HG02623 (cell line): Measurements from ENCODE around the gene TOX2.
"Not testable (repeated sequence)": the region's sequence is repeated elsewhere in the genome, so short reads cannot be mapped to it uniquely, and the experiment has no call there.

Experiments
- ATAC-seq: cut with Tn5 transposase; IDR thresholded peaks from one replicate; pipeline ENCODE4 v1.9.1; 2021; ENCODE audit warnings: moderate library complexity; ENCODE audit not compliant: unreplicated experiment

The TOX2 gene

DNA sequence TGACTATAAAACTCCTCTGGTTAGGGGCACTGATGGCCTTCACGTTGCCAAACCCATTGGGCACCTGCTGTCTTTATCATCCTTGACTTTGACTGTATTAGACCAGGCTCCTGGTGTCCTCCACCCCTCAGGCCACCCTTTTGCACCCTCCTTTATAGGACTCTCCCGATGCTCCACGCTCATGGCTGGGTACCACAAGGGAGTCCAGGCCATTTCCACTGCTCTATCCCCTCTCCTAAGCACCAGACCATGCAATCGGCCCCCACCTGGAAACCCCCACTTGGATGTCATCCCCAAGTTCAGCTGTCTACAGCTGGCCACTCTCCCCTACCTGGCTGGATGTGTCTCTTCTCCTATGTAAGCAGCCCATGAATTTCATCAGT, 115.2 kb downstream of the TOX2 start:
- no peak for ATAC-seq

DNA sequence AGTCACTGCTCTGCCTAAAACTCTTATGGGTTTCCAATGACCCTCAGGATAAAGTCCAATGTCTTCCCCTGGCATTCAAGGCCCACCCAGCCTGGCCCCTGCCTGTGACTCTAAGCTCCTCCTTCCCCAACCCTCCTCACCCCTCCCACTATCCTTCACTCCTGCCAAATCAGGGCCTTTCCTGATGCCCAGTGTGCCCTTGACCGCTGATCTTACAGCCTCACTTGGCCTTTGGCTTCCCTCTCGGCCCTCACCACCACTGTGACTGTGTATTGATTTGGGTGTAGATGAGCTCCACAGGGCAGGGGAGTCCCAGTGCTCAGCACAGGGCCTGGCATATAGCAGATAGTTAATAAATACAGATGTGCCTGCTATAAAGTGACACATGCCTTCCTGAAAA, 115.7 kb downstream of the TOX2 start:
- ATAC-seq: no peak

DNA sequence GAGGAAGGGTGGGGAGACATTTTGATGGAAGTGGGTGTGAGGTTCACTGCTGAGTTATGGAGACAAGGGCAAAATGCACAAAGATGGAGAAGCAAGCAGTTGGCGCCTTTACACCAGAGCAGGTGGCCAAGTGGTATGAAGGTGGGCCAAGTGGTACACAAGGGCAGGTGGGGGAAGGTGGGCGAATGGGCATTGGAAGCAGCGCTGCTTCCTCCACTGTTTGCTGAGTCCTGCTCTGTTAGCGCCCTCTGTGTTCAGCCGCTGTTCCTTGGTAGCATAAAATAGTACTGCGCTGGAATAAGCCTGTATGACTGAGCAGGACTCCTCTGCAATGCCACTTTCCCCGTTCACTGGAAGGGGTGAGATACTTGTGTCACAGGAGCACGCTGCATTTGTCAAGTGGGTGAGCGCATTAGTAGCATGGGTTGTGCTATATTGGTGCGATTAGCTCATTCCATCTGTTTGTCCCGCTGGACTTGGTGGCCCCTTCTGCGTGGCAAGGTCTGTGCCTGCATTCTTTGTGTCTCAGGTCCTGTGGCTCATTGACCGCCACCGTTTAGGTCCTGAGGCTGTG, 116.4 kb downstream of the TOX2 start:
- ATAC-seq: no peak

DNA sequence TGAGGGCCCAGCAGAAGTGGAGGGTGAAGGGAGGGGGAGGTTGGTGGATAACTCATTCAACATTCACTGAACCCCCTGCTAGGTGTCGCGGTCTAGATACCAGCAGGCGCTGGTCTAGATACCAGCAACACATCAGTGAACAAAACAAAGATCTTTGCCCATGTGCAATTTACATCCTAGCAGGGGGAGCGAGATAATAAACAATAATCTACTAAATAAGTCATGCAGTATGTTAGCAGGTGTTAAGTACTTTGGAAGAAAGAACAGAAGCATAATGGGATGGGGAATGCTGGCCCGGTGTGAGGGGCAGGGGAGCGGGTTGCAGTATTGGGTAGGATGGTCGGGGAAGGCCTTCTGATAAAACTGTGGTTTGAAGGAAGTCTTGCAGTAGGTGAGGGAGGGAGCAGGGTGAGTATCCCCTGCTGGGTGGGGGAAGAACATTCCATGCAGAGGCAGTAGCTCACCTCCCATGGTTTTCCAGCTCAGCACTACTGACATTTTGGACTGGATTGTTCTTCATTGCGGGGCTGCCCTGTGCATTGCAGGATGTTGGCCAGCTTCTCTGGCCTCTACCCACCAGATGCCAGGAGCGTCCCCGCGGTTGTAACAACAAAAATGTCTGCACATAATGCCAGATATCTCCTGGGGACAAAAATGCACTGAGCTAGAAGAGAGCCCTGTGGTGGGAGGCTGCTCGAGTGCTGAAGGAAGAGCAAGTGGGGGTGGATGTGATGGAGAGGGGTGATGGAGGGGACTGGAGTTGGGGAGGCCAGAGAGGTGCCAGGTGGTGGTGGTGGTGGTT, 117.3 kb downstream of the TOX2 start:
- ATAC-seq: no peak

DNA sequence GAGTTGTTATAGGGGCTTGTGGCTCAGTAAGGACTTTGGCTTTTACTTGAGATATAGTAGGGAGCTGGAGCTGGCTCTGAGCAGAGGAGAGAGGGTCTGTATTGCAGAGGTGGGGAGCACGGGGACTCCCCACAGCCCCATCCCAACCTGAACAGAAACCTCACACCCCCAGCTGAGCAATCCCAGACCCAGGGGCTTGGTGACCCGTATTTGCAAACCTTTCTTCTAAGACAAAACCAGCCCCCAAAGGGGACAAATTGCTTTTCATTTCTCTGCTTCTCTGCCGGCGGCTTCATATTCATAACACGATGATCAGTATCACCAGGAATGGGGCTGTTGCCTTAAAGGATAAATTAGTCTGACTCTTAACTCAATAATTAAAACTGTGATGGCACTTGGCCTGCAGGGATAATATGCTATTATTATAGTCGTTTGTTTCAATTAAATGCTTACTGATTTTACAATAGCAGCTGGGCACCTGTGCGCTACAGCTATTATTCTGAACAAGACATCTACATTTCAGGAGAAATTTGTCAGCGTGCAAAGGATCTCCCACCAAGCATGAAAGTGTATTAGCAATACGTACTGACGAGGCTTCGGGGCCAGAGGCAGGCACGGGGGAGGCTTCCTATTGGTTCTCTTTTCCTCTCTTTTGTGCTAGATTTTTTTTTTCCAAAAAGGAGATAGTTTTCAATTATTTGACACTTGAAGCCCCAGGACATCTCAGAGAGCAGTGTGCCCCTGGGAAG, 118.1 kb downstream of the TOX2 start:
- no peak for ATAC-seq

DNA sequence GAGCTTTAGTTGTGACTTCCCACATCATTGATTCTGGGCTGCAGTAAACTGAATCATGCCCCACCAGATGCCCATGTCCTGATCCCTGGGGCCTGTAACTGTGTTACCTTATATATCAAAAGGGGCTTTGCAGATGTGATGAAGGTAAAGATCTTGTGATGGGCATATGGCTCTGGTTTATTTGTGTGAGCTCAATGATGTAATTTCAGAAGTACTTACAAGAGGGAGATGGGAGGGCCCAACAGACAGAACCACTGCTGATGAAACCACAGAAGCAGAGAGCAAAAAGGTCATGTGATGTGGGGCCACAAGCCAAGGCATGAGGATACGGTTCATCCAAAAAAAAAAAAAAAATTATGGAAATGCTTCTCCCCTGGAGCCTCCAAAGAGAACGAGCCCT, 118.7 kb downstream of the TOX2 start:
- no peak for ATAC-seq

DNA sequence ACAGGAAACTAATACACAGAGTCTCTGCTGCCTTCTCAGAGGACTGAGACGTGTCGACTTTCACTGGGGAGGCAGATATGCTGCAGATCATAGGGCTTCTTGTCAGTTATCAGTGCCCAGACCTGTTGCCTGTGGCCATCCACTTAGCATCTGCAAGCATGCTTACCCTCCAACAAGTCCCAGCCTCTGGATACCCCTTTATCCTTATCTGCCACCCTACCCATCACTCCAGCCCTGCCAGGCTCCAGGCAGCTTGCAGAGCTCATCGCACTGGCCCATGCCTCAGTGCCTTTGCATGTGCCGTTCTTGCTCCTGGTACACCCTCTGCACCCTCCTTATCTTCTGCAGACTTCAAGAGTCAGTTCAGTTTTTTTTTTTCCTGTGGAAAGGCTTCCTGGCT, 119.2 kb downstream of the TOX2 start:
- ATAC-seq: no peak

DNA sequence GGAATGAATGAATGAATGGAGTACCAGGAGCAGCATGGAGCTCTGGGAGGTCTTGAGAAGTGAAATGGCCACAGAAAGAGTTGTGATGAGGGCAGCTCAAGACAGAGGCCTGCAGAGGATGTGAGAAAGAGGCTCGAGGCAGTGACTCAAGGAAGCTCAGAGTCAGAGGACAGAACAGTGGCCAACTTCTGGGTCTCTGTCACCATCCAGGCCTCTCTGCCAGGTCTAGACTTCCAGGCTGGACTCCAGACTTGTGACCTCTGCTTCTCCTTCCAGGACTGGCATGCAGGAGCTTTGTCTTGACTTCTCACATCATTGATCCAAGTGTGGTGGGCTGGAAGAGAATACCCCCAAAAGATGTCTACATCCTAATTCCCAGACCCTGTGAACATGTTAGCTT, 119.8 kb downstream of the TOX2 start:
- ATAC-seq: no peak

DNA sequence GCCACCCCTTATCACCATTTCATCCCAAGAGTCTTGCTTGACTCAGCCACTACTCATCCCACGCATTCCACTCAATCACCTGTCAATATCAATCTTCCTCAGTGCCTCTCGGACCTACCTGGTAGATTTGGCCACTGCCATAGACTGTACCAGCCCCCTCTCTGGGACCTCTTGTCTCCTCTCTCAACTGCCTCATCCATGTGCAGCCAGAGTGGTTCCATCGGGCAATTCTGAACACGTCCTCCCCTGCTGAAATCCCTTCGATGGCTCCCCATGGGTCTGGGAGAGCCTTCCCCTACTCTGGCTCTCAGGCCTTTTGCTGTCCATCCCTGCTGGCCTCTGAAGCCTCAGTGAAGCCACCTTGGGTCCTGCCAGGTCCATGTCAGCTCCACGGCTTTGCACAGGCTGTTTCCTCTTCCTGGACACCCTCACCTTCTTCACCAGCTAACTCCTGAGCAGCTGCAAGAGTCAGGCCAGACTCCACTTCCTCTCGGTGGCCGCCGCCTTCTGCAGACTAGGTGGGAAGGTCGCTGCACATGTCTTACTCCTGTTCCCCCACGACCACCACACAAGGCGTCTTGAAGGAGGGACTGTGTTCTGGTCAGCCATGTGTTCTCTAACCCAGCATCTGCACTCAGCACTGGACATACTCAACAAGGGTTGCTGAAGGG, 120.4 kb downstream of the TOX2 start:
- no peak for ATAC-seq

DNA sequence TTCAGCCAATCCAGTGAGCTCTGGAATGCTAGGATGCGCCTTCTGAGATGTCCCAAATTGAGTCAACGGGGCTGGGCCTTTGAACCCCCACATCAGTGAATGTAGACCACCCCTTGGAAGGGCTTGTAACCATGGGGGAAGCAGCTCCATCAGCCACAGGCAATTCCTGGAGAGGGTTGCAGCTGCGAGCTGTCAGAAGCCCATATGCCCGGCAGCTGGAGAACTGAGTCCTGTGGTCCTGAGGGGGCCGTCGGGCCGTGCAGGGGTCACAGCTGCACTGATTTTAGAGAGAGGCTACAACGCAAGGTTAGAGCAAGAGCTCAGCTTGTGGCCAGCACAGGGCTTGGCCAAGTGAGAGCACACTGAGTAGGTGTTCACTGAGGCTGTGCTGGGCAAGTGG, 121.3 kb downstream of the TOX2 start:
- no peak for ATAC-seq

DNA sequence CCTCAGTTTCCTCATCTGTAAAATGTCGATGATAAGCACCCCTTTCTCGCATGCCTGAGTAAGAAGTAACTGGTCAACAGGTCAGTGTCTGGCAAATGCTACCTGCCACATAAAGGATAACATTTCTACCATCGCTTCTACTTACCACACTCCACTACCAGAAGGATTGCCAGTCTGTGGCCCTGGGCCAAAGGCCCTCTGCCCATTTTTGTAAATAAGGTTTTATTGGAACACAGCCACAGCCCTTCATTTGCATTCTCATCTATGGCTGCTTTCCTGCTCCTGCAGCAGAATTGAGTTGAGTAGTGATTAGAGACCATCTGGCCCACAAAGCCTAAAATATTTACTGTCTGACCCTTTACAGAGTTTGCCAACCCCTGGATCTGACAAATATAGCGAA, 121.8 kb downstream of the TOX2 start:
- ATAC-seq: no peak

DNA sequence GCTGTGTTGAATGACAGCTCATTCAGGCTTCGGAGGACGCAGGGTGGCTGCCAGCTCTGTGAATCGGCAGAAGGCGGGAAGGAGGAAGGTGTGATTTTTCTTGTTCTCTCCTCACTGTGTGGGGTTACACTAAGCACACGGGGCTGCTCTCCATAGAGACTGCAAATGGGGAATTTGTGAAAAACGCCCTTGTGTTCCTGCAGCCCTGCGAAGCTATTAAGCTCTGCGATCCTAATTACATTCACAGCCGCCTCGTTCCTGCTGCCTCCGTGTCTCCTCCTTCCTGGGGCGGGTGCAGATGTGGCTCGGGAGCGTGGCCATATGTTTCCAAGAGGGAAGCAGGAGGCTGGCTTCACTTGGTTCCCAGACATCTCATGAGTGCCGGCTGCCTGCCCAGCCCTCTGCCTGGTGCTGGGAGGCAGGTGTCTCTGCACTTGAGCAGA, 124.0 kb downstream of the TOX2 start:
- ATAC-seq: no peak

DNA sequence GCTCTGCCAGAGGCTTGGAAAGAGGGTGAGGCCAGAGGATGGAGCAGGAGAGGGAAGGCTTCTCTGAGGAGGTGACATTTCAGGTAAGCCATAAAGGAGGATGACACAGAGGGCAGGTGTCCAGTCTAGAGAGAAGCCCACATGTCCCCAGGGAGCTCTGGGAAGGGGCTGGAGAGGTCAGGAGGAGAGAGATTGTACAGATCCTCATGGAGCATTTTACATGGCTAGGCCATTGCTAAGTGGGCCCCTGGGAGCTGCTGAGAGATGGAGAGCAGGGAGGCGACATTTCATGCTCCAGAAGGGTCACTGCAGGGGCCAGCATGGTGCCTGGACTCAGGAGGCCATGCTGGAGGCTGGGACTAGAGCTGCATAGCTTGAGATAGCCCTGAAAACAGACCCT, 124.5 kb downstream of the TOX2 start:
- ATAC-seq: no peak

DNA sequence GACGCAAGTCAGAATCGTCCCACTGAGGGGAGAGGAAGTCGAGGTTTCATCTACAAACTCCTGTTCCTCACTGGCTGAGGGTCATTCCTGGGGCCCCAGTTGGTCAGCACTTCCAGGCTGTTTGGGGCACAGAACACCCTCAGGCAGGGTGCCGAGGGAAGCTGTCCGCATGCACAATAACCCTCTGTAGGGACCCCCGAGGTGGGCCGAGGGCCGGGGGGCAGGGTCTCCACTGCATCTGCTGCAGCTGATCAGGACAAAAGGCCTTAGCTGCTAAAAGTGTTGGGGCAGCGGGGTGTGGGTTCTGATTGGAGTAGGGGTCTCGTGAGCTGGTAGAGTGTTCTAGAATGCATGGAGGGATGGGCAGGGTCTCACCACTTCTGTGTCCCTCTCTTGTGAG, 125.1 kb downstream of the TOX2 start:
- ATAC-seq: no peak

DNA sequence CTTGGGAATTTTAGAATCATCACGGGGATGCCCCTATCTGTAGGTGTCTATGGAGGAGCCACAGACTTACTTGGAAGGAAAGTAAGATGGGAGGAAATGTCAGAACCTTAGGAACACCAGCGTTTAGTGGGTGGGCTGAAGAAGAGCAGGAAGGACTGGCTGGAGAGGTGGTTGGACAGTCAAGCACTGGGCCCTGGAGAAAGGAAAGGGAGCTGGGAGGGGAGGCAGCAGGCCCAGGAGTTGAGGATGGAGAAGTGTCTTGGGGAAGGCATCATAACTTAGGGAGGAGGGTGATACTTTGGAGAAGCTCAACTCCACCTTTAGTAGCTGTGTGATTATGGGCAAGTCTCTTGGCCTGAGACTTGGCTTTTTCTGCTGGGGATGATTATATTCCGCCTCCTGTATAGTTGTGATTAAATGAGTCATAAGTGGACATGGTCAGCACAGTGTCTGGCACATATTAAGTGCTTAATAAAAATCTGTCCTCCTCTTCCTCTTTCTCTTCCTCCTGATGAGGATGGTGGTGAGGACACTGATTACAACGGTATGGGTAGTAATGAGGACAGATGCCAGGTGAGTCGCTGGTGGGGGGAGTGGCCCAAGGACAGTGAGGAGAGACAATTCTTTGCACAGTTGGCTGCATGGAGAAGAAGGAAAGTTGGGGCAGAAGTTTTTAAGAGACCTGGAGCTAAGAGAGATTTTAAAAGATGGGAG, 125.7 kb downstream of the TOX2 start:
- ATAC-seq: no peak

DNA sequence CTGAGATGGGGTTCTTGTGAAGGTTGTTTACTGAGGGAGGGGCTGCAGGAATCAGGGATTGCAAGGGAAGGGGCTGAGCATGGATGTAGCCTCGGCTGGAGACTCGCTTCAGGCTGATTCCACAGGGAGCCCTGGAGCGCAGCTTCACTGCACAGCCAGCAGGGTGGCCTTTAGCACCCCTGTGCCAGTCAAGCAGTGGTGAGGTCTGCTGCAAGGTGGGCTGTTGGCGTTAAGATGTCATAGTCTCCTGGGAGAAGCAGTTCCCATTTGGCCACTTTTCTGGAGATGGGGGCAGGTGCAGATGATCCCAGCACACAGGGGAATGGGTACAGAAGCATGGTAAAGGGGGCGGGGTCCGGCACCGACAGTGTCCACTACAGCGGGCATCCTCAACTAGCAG, 126.3 kb downstream of the TOX2 start:
- ATAC-seq: no peak

DNA sequence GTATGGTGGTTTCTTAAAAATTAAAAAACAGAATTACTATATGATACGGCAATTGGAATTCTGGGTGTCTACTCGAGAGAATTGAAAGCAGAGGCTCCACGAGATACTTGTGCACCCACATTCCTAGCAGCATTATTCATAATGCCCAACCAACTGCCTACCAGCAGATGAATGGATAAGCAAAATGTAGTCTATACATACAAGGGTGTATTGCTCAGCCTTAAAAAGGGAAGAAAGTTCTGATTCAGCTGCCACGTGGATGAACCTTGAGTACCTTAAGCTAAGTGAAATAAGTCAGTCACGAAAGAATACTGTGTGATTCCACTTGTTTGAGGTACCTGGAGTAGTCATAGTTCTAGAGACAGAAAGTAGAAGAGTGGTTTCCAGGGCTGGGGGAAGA, 130.1 kb downstream of the TOX2 start:
- ATAC-seq: not testable (repeated sequence)

DNA sequence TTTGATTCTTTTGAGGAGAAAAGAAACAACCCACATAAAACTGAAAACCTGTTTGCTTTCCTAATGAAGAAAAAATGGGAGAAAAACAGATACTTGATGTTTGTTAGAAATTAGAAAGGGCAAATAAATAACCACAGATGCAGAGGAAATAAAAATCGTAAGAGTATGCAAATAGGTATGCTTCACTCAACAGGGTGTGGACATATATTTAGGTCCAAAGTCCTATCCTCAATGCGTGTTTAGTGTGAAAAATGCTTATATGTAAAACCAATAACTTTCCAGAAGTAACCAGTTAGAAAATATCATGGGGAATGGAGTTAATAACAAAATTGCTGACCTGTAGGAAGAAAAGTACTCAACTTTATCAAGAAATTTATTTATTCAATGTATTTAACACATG, 135.7 kb downstream of the TOX2 start:
- no peak for ATAC-seq

DNA sequence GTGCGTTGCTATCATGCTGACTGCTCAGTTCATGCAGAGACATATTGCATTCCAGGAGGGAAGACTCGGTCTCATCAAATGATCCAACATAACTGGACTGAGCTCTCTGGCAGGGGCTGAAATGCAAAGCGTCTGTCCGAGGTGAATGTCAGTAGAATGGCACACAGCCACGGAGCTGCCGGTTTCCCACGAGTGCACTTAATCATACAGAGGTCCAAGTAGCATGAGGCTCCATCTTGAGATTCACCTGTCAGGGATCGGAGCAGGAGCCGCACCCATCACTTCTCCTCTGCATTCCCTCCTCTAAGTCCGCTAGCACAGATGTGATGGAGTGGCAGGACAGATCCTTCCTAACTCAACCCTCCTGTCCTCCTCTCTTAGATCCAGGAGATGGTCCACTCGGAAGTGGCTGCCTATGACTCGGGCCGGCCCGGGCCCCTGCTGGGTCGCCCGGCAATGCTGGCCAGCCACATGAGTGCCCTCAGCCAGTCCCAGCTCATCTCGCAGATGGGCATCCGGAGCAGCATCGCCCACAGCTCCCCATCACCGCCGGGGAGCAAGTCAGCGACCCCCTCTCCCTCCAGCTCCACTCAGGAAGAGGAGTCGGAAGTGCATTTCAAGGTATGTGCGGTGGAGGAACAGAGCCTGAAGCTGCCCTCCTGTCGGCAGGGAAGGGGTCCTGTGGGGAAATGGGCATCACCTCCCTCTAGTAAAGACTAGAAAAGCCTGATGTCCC, 136.4 kb downstream of the TOX2 start:
- no peak for ATAC-seq

DNA sequence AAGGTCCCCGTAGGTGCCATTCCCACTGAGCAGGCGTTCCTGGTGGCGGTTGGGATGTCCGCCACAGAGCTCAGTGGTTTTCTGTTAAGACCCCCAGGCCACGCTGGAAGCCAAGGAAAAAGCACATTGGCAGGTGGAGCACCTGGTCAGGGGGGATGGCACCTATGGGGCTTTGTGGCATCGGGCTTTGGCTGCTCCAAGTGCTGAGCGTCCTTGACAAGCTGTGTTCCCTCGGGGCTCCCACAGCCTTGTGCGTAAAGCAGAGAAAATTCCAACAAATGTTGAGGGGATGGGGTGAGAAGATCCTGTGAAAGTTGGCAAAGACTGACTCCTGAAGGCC, 137.0 kb downstream of the TOX2 start:
- no peak for ATAC-seq
